K562 (cell line): ENCODE measurements around the gene PAFAH1B1. TPM values are rescaled to one million over a fixed set of nuclear protein-coding genes. Genes with fewer than 3 reads are reported as not detected.

Experiments
- ARID3A ChIP-seq: IDR thresholded peaks from 2 replicates; pipeline ENCODE4 v1.6.1; 2012; ENCODE audit warnings: low read depth, low read length, improper control_type of control experiment, borderline replicate concordance
- ATF1 ChIP-seq, 2 experiments: fragments of 450-650 bp in 1 of 2; IDR thresholded peaks; 2 replicates each; pipeline ENCODE4 v1.6.1; 2016; ENCODE audit warnings: missing compliant biosample characterization in 1 of 2, missing genetic modification characterization in 1 of 2
- CLOCK ChIP-seq: fragments of 250-450 bp; sonication (Bioruptor Pico); IDR thresholded peaks from 2 replicates; pipeline ENCODE4 v1.4.0; 2020; ENCODE audit warnings: mild to moderate bottlenecking, moderate library complexity, borderline replicate concordance
- CREM ChIP-seq: IDR thresholded peaks from 2 replicates; pipeline ENCODE4 v1.6.1; 2014; ENCODE audit warnings: antibody characterized with exemption, low read depth
- E4F1 ChIP-seq: fragments of 250-450 bp; sonication (Bioruptor Pico); IDR thresholded peaks from 2 replicates; pipeline ENCODE4 v1.5.0; 2021; ENCODE audit warnings: mild to moderate bottlenecking, borderline replicate concordance
- FOXO4 ChIP-seq: fragments of 450-650 bp; formaldehyde crosslinking; IDR thresholded peaks from 2 replicates; pipeline ENCODE4 v1.4.0; 2020; ENCODE audit warnings: mild to moderate bottlenecking, moderate library complexity
- HCFC1 ChIP-seq: IDR thresholded peaks from 2 replicates; pipeline ENCODE4 v1.6.1; 2012; ENCODE audit warnings: low read depth, low read length, improper control_type of control experiment
- NCOR1 ChIP-seq: fragments of 450-650 bp; IDR thresholded peaks from 2 replicates; pipeline ENCODE4 v1.6.1; 2016; ENCODE audit warnings: mild to moderate bottlenecking, moderate library complexity
- NFIX ChIP-seq: fragments of 250-450 bp; sonication (Bioruptor Pico); IDR thresholded peaks from 2 replicates; pipeline ENCODE4 v1.4.0; 2020; ENCODE audit warnings: low read depth, mild to moderate bottlenecking, moderate library complexity
- RBBP5 ChIP-seq: fragments of 200-600 bp; sonication (generic); IDR thresholded peaks from 2 replicates; pipeline ENCODE4 v1.6.1; 2012; ENCODE audit warnings: borderline replicate concordance, mild to moderate bottlenecking, low read length, control low read depth, inconsistent platforms; ENCODE audit not compliant: insufficient read depth, poor library complexity, severe bottlenecking
- SNAPC5 ChIP-seq: fragments of 250-450 bp; sonication (Bioruptor Pico); IDR thresholded peaks from 2 replicates; pipeline ENCODE4 v1.8.0; 2021; ENCODE audit warnings: moderate library complexity, mild to moderate bottlenecking, inconsistent platforms
- SP2 ChIP-seq: IDR thresholded peaks from 2 replicates; pipeline ENCODE4 v1.6.1; 2011; ENCODE audit warnings: mild to moderate bottlenecking, low read depth, low read length, moderate library complexity; ENCODE audit not compliant: poor library complexity, severe bottlenecking; ENCODE audit errors: extremely low read depth
- SRSF9 ChIP-seq: fragments of 200-400 bp; formaldehyde crosslinking; IDR thresholded peaks from 2 replicates; pipeline ENCODE4 v1.6.1; 2017; ENCODE audit warnings: low read depth, low read length, borderline replicate concordance
- ZFP30 ChIP-seq: fragments of 250-450 bp; sonication (Bioruptor Pico); IDR thresholded peaks from 2 replicates; pipeline ENCODE4 v1.8.0; 2022; ENCODE audit warnings: moderate library complexity, mild to moderate bottlenecking, inconsistent platforms, borderline replicate concordance
- ZNF76 ChIP-seq: fragments of 250-450 bp; sonication (Bioruptor Pico); IDR thresholded peaks from 2 replicates; pipeline ENCODE4 v1.4.0; 2020; ENCODE audit warnings: mild to moderate bottlenecking, moderate library complexity, borderline replicate concordance
- polyA plus RNA-seq, 8 experiments: library from polyadenylated mRNA; depleted of rRNA in 4 of 8; stranded (reverse) in 5 of 8; unstranded in 3 of 8; fragments of >200 nt; fragmentation: Nextera tagmentation in 2 of 8; fragmentation: Illumina TruSeq in 1 of 8; extraction: Ambion mirVana in 2 of 8; extraction: Trizol in 1 of 8; gene quantifications; 2 replicates each; pipeline versions ENCODE4 v1.2.1 to v1.2.3, GENCODE V29; 2011 to 2014; ENCODE audit warnings: inconsistent platforms in 1 of 8, missing spikeins in 1 of 8
- total RNA-seq, 7 experiments: library from RNA; depleted of rRNA in 6 of 7; stranded (reverse); fragments of >200 nt in 6 of 7; fragmentation: Illumina TruSeq in 2 of 7; extraction: Trizol in 2 of 7; gene quantifications; 2 replicates each; pipeline versions ENCODE4 v1.2.1 to v1.2.3, GENCODE V29; 2011 to 2021; ENCODE audit warnings: low replicate concordance in 1 of 7

The PAFAH1B1 gene
- total and polyA plus RNA-seq, 9 of the 15 experiments (the other 6 are each of a cell fraction or from before 2014, with no cell fraction given), result 23.3 to 66.4 (median 40.2) TPM

GRCh38 chr17:2592971-2593820 lies at the start of gene PAFAH1B1 (continued):
- TF ChIP-seq ARID3A, result no peak
- no peak for TF ChIP-seq NFIX (CRISPR knock-in tag)
- no peak for TF ChIP-seq CLOCK (CRISPR knock-in tag)
- no peak for TF ChIP-seq SP2
- no peak for TF ChIP-seq SNAPC5 (CRISPR knock-in tag)
- TF ChIP-seq NCOR1, result no peak
- TF ChIP-seq E4F1 (CRISPR knock-in tag), result no peak
- TF ChIP-seq CREM, result peak; percentile 89
- no peak for TF ChIP-seq ZFP30 (CRISPR knock-in tag)
- no peak for TF ChIP-seq ATF1 (CRISPR knock-in tag; IDR thresholded peaks at IDR 0.05)
- TF ChIP-seq ATF1 (tag; IDR thresholded peaks at IDR 0.05), result peak; percentile 55; the same call in 1 of the 2 replicates
- no peak for TF ChIP-seq ZNF76 (CRISPR knock-in tag)
- no peak for TF ChIP-seq FOXO4 (CRISPR knock-in tag)
- no peak for TF ChIP-seq SRSF9
- peak; percentile 52 for TF ChIP-seq RBBP5
- no peak for TF ChIP-seq HCFC1
